ENCODE measurements around the gene LSS.
"Not testable (repeated sequence)": the region's sequence is repeated elsewhere in the genome, so short reads cannot be mapped to it uniquely, and the experiment has no call there.

Gene LSS

DNA sequence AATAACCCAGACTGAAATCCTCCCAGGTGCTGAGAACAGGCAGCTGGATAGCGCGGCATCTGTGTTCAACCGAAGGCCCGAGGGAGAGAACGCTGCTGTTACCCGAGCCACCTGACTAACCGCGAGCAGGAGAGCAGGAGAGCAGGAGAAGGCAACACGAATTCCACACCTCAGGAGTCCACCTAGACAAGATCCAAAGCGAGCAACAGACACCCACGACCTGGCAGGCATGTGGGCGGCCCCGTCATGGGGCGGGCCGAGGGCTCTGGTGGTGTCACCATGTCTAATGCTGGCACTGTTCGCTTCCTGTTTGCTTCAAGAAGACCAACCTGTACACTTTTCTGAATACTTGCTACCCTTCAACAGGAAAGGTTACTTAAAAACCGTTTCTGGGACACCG lies 23.4 kb downstream of the LSS start:
- no peak for DNase-seq (ENCODE audit: low read depth in 2 of 2)

DNA sequence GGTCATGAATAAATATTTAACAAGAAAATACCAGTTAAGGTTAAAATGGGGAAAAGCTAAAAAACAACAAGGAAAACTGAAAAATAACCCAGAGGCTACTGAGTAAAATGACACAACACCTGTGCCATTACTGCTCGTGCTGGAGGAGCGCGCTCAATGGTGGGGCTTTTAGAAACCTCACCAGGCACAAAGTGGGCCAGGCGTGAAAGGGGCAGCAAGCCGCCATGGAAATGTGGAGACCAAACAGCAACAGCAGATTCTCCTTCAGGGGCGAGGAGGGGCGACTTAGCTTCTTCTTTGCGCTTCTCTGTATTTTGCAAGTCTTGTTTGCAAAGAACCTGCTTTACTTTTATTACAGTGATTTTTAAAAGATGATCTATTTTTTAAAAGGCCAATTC lies 25.4 kb downstream of the LSS start:
- DNase-seq (ENCODE audit: low read depth in 2 of 2) = no peak

DNA sequence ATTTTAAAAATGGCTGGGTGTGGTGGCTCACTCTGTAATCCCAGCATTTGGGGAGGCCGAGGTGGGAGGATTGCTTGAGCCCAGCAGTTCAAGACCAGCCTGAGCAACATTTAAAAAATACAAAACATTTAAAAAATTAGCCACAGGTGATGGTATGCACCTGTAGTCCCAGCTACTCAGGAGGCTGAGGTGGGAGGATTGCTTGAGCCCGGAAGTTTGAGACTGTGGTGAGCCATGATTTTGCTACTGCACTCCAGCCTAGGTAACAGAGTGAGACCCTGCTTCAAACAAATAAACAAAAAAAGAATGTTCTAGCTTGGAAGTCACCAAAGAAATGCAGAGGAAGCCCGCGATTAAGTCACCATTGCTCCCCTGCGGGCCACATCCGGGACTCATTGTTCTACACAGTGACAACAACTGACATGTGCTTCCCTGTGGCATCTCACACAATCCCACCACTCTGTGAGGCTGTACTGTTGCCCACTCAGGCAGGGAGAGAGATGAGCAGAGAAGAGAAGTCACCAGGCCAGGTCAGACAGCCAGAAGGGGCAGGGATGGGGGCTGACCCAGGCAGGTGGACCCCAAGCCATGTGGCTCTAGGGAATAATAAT lies 25.9 kb downstream of the LSS start:
- no peak for DNase-seq (ENCODE audit: low read depth in 2 of 2)

- DNase-seq (ENCODE audit: low read depth in 2 of 2) = not testable (repeated sequence)
Observed at GRCh38 chr21:46200877-46201803, 27.4 kb downstream of the LSS start.

- no peak for DNase-seq (ENCODE audit: low read depth in 2 of 2)
Observed at GRCh38 chr21:46199436-46200373, 28.9 kb downstream of the LSS start.

GRCh38 chr21:46196733-46197132 lies 31.8 kb downstream of the LSS start:
- DNase-seq (ENCODE audit: low read depth in 2 of 2) = no peak

GRCh38 chr21:46195595-46196195 lies 32.9 kb downstream of the LSS start:
- no peak for DNase-seq (ENCODE audit: low read depth in 2 of 2)

GRCh38 chr21:46194374-46195334 lies 33.9 kb downstream of the LSS start:
- DNase-seq (ENCODE audit: low read depth in 2 of 2) = no peak

DNA sequence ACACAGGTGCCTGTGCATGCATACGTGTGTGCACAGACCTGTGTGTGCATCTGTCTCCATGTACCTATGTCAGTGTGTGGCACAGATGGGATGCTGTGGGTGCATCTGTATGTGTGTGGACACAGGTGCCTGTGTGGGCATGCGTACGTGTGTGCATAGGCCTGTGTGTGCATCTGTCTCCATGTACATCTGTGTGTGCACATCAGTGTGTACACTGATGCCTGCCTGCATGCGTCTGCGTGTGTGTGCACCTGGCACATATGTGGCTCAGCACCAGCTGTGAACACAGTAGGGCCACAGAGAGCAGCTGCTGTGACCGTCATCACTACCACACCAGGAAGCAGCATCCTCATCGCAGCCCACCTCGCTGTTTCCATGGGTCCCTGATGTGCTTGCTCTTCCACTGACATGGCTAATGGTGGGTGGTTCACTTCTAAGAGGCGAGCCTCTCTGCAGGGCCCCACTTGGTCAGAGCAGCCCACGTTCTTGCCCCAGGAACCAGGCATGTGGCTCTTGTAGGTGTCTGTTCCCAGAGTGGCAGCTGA lies 34.7 kb downstream of the LSS start:
- no peak for DNase-seq (ENCODE audit: low read depth in 2 of 2)

DNA sequence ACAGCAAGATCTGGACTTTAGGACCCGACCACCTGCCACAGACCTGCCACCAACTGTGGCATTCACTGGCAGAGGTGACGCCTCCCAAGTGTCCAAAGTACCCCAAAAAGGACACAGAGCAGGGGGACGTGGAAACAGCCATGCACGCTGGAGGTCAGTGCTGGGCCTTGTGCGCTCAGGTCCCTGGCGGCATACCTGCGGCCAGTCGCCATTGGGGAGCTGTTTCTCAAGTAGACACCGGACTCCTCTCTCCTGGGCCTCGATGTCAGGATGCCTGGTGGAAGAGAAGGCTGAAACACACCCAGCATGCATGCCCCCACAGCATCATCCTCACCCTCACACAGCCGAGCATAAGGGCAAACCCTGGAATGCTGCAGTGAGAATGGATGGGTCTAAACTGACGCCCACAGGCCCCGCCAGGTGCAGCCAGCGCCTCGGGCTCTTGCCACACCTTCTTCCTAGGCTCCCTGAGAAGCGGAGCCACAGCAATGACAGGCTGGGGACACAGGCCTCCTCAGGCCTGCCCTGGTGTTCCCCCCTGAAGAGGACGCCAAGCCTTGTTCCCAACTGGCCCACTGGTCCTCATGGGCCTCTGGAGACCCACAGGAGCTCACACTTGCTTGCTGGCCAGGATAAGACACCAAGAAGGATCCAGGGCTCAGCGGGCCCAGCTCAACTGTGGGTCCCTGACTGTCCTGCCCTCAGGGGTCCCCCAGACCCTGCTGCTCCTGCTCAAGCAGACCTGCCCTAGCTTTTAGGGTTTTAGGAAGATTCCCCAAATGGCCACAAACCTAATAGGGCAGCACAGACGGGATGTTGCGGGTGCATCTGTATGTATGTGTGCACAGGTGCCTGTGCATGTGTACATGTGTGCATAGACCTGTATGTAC lies 36.6 kb downstream of the LSS start:
- no peak for DNase-seq (ENCODE audit: low read depth in 2 of 2)

GRCh38 chr21:46191257-46191685 lies 37.3 kb downstream of the LSS start:
- DNase-seq (ENCODE audit: low read depth in 2 of 2) = no peak

GRCh38 chr21:46190491-46191131 lies 38.0 kb downstream of the LSS start:
- DNase-seq (ENCODE audit: low read depth in 2 of 2) = no peak

DNA sequence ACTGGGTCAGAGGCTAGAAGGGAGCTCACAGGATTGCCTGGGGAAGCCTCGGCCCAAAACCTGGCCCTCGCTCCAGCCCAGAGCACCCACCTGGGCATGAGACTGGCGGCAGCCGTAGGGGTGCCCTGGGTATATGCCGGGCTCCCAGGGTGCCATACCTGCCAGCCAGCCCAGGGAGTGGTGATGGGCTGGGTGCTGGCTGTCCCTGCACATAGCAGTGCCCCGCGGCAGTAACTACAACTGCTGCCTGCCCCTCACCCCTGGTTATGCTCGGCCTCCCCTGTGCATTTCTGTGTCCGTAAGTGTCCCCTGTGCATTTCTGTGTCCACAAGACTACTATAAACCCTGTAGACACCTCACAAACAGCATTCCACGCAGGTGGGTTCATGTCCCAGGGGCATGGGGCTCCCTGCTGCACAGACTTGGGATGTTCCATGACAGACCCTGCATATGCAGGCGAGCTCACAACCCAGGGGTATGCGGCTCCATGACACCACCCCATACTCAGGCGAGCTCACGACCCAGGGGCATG lies 38.5 kb downstream of the LSS start:
- DNase-seq (ENCODE audit: low read depth in 2 of 2) = no peak

GRCh38 chr21:46189213-46189958 lies 39.2 kb downstream of the LSS start:
- no peak for DNase-seq (ENCODE audit: low read depth in 2 of 2)

DNA sequence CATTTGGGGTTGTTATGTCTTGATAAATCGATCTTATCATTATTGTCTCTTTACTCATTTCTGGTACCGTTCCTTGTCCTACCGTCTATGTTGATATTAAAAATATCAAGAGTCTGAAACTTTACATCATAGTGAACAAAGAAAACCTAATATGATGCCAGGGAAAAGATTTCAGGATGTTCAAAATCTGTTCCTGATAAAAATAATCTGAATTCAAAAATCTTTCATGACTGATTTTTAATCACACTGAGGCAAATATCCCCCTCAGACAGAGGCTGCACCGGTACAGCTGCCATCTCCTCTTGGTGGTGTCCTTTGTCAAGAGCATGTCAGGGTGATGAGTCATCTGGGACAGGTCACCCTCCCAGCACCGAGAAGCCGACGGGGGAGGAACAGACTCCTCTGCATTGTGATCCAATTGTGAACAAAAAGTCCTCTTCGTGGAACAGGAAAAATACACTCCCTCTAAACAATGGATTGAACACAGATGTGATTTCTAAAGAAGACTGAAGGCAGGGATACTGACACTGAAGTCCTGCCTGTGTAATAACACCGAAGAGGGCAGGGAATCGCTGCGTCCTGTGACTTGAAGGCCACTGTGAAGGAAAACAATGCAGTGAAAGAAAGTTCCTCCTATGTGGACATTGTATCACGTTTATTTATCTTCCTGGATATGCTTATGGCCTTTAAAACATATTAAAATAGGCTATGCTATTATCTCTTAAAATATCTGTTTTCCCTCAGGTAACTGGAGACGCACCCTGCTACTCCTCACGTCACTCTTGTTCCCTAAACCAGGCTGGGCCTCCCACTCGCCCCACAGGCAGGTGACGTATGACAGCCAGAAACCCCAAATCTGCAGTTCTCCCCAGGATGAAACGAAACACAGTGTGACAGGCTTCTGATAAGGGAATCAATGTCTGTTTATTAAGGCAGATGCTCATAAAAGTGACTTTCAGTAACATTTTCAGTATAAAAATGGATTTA lies 40.1 kb downstream of the LSS start:
- DNase-seq (ENCODE audit: low read depth in 2 of 2) = no peak

DNA sequence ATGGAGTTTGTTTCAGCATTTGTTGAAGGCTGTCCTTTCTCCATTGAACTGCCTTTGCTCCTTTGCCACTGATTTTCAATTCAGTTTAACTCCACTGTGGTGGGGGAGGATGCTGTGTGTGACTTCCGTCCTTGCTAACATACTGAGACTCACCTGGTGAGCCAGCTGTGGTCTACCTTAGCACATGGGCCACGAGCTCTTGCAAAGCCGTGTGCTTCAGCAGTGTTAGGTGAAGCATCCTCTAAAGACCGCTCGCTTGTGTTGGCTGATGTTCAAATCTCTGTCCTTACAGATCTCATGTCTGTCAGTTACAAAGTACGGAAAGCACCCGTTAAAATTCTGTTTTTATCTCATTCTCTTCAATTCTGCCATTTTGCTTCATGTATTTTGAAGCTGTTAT lies 40.8 kb downstream of the LSS start:
- DNase-seq (ENCODE audit: low read depth in 2 of 2) = no peak
